Measurements from ENCODE around the gene GLS. TPM values are rescaled to one million over a fixed set of nuclear protein-coding genes. Genes with fewer than 3 reads are reported as not detected.

GLS gene
- total RNA-seq, 1 donor from 2014 or later = 88.9 TPM

GRCh38 chr2:190935054-190935453 lies 54.4 kb downstream of the GLS start:
- Histone ChIP-seq H3K27me3 (no peaks in the 10 kb centered on the region), H3K27ac (no peak overlapping the region), H3K4me3 (no peak overlapping the region), H3K9me3 (no peaks in the 10 kb centered on the region), H3K36me3 (peaks cover 0 to 12% of the 10 kb centered on the region in 2 donors), H3K4me1 (peaks cover 5% of the 10 kb centered on the region)
- no peak for DNase-seq (ENCODE audit: extremely low spot score in 2 of 2)
- intact Hi-C loops (cut with DNase I) = no loop called here
- TF ChIP-seq CTCF (IDR thresholded peaks at IDR 0.05) = no peak
- no peak for TF ChIP-seq POLR2A (IDR thresholded peaks at IDR 0.05)
- TF ChIP-seq POLR2AphosphoS5 (IDR thresholded peaks at IDR 0.05; ENCODE audit: insufficient read depth in 1 of 2, low read depth in 1 of 2) = no peak

- Histone ChIP-seq H3K4me3 (no peak overlapping the region), H3K4me1 (peaks cover 14% of the 10 kb centered on the region), H3K9me3 (no peaks in the 10 kb centered on the region), H3K27me3 (no peaks in the 10 kb centered on the region), H3K27ac (no peak overlapping the region), H3K36me3 (no peaks in the 10 kb centered on the region)
- DNase-seq (ENCODE audit: extremely low spot score in 2 of 2) = no peak
- TF ChIP-seq POLR2AphosphoS5 (IDR thresholded peaks at IDR 0.05; ENCODE audit: insufficient read depth in 1 of 2, low read depth in 1 of 2) (no peak), CTCF (IDR thresholded peaks at IDR 0.05) (no peak), POLR2A (IDR thresholded peaks at IDR 0.05) (no peak)
- intact Hi-C loops (cut with DNase I) = no loop called here
Observed at GRCh38 chr2:190938771-190939335, 58.2 kb downstream of the GLS start.

GRCh38 chr2:190940454-190940853 lies 59.8 kb downstream of the GLS start:
- intact Hi-C loops (cut with DNase I) = no loop called here
- peaks cover 14% of the 10 kb centered on the region for H3K4me1 ChIP-seq
- H3K9me3 ChIP-seq = no peaks in the 10 kb centered on the region
- no peak for TF ChIP-seq CTCF (IDR thresholded peaks at IDR 0.05)
- no peak for TF ChIP-seq POLR2AphosphoS5 (IDR thresholded peaks at IDR 0.05; ENCODE audit: insufficient read depth in 1 of 2, low read depth in 1 of 2)
- no peak for TF ChIP-seq POLR2A (IDR thresholded peaks at IDR 0.05)
- H3K36me3 ChIP-seq = no peaks in the 10 kb centered on the region
- no peak overlapping the region for H3K27ac ChIP-seq
- no peak overlapping the region for H3K4me3 ChIP-seq
- DNase-seq (ENCODE audit: extremely low spot score in 2 of 2) = no peak
- H3K27me3 ChIP-seq = no peaks in the 10 kb centered on the region

GRCh38 chr2:190941571-190941970 lies 61.0 kb downstream of the GLS start:
- Histone ChIP-seq H3K9me3 (no peaks in the 10 kb centered on the region), H3K27me3 (no peaks in the 10 kb centered on the region), H3K4me3 (no peak overlapping the region), H3K4me1 (peaks cover 16% of the 10 kb centered on the region), H3K27ac (no peak overlapping the region), H3K36me3 (no peaks in the 10 kb centered on the region)
- TF ChIP-seq CTCF (IDR thresholded peaks at IDR 0.05) (no peak), POLR2A (IDR thresholded peaks at IDR 0.05) (no peak), POLR2AphosphoS5 (IDR thresholded peaks at IDR 0.05; ENCODE audit: insufficient read depth in 1 of 2, low read depth in 1 of 2) (no peak)
- no peak for DNase-seq (ENCODE audit: extremely low spot score in 2 of 2)
- intact Hi-C loops (cut with DNase I) = no loop called here

- DNase-seq (ENCODE audit: extremely low spot score in 2 of 2) = no peak
- peaks cover 27% of the 10 kb centered on the region for H3K4me1 ChIP-seq
- H3K4me3 ChIP-seq = no peak overlapping the region
Observed at GRCh38 chr2:190942697-190943096, 62.1 kb downstream of the GLS start.

More at GRCh38 chr2:190942697-190943096, 62.1 kb downstream of the GLS start:
- no peaks in the 10 kb centered on the region for H3K27me3 ChIP-seq
- TF ChIP-seq POLR2AphosphoS5 (IDR thresholded peaks at IDR 0.05; ENCODE audit: insufficient read depth in 1 of 2, low read depth in 1 of 2) = no peak
- TF ChIP-seq POLR2A (IDR thresholded peaks at IDR 0.05) = no peak
- TF ChIP-seq CTCF (IDR thresholded peaks at IDR 0.05) = no peak
- no peaks in the 10 kb centered on the region for H3K36me3 ChIP-seq
- H3K27ac ChIP-seq = no peak overlapping the region
- intact Hi-C loops (cut with DNase I) = no loop called here
- H3K9me3 ChIP-seq = no peaks in the 10 kb centered on the region

All from vagina (tissue), 2 donors.